Left kidney (tissue), 2 donors: ENCODE measurements around the gene ACKR2. TPM values are rescaled to one million over a fixed set of nuclear protein-coding genes. Genes with fewer than 3 reads are reported as not detected.
"Not testable (repeated sequence)": the region's sequence is repeated elsewhere in the genome, so short reads cannot be mapped to it uniquely, and the experiment has no call there.

Source experiments
- DNase-seq: peaks from one replicate; pipeline ENCODE4 v3.0.0-alpha.2; 2013
- polyA plus RNA-seq: library from polyadenylated mRNA; unstranded; fragments of 120-200 nt; gene quantifications from one replicate; pipeline ENCODE4 v1.2.1, GENCODE V29; 2013; ENCODE audit not compliant: insufficient read length

The ACKR2 gene
- polyA plus RNA-seq, 1 donor: 2.7 TPM

- DNase-seq: no peak
Observed at GRCh38 chr3:42855547-42856380, 46.5 kb downstream of the ACKR2 start.

- DNase-seq: no peak
Observed at GRCh38 chr3:42856544-42856943, 47.3 kb downstream of the ACKR2 start.

DNA sequence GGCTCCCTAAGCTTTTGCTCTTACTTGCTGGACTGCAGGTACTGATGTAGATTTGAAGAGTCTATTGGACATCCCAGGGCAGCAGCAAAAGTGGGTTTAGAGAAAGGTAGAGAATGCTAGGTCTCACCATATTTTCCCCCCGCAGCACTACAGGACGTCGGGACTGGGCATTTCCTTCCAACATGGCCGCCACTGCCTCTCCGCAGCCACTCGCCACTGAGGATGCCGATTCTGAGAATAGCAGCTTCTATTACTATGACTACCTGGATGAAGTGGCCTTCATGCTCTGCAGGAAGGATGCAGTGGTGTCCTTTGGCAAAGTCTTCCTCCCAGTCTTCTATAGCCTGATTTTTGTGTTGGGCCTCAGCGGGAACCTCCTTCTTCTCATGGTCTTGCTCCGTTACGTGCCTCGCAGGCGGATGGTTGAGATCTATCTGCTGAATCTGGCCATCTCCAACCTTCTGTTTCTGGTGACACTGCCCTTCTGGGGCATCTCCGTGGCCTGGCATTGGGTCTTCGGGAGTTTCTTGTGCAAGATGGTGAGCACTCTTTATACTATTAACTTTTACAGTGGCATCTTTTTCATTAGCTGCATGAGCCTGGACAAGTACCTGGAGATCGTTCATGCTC, 55.2 kb downstream of the ACKR2 start:
- no peak for DNase-seq

DNA sequence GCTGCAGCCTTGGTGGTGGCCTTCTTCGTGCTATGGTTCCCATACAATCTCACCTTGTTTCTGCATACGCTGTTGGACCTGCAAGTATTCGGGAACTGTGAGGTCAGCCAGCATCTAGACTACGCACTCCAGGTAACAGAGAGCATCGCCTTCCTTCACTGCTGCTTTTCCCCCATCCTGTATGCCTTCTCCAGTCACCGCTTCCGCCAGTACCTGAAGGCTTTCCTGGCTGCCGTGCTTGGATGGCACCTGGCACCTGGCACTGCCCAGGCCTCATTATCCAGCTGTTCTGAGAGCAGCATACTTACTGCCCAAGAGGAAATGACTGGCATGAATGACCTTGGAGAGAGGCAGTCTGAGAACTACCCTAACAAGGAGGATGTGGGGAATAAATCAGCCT, 56.0 kb downstream of the ACKR2 start:
- no peak for DNase-seq

GRCh38 chr3:42867138-42867537, 57.9 kb downstream of the ACKR2 start:
- DNase-seq: no peak

GRCh38 chr3:42868841-42869240, 59.6 kb downstream of the ACKR2 start:
- no peak for DNase-seq

GRCh38 chr3:42871592-42872196, 62.4 kb downstream of the ACKR2 start:
- no peak for DNase-seq

- DNase-seq: no peak
Observed at GRCh38 chr3:42872718-42873117, 63.5 kb downstream of the ACKR2 start.

DNA sequence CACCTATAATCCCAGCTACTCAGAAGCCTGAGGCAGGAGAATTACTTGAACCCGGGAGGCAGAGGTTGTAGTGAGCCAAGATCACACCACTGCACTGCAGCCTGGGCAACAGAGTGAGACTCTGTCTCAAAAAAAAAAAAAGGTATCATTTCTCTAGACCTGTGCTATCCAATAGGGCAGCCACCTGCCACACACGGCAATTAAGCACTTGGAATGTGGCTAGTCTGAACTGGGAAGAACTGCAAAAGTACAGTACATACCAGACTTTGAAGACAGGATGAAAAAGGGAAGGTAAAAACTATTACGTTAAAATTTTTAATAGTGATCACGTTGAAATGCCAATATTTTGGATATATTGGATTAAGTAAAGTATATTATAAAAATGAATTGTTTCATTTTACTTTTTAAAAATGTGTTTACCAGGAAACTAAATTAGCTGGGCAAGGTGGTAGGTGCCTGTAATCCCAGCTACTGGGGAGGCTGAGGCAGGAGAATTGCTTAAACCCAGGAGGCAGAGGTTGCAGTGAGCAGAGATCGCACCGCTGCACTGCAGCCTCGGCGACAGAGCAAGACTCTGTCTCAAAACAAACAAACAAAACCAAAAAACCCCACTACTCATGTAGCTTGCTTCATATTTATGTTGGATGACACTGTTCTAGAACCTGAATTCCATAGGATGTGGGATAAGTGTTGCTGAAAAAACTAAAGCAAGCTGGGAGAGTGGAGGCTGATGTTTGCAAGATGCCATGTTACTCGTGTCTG, 64.2 kb downstream of the ACKR2 start:
- no peak for DNase-seq

DNA sequence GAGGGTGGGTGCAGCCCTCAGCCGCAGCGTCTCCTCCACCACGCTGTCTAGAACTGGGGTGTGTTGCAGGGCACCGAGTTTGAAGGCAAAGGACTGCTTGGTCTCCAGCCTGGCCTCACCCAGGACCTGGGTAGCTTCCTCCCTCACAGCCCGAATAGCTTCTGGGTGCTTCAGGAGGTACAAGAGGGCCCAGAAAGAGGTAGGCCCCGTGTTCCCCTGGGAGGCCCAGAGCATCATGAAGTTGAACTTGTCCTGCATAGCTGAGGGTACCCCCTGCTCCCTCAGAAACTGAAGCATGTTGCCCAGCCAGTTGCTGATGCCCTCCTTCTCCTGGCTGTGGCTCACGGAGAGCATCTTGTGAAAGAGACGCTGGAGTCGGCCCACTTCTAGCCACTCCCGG, 65.5 kb downstream of the ACKR2 start:
- DNase-seq: no peak

GRCh38 chr3:42875325-42876151, 66.3 kb downstream of the ACKR2 start, which contains the start of gene CYP8B1:
CYP8B1 (minus strand) TSS chr3:42875879; CDS start chr3:42875816, 63 bp downstream.
- DNase-seq: no peak

DNA sequence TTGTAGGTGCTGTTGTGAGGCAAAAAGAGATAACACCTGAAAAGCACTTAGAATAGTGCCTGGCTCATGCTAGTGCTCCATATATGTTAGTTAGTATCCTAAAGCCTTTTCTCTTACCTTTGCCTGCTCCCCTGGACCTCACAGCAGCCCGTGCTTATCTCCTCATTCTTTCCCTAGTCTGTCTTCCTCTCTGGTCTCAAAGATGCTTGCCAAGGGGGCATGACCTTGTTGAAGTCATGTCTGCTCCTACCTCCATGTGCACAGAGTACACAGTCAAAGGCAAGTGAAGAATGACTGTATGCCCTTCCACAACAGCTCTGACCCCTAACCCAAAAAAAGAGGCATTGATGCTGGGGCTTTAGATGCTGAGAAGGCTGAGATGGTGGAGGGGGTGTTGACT, 67.2 kb downstream of the ACKR2 start:
- no peak for DNase-seq

GRCh38 chr3:42876940-42877720, 67.9 kb downstream of the ACKR2 start:
- no peak for DNase-seq

- DNase-seq: no peak
Observed at GRCh38 chr3:42877881-42878280, 68.6 kb downstream of the ACKR2 start.

GRCh38 chr3:42880183-42880582, 70.9 kb downstream of the ACKR2 start:
- no peak for DNase-seq

DNA sequence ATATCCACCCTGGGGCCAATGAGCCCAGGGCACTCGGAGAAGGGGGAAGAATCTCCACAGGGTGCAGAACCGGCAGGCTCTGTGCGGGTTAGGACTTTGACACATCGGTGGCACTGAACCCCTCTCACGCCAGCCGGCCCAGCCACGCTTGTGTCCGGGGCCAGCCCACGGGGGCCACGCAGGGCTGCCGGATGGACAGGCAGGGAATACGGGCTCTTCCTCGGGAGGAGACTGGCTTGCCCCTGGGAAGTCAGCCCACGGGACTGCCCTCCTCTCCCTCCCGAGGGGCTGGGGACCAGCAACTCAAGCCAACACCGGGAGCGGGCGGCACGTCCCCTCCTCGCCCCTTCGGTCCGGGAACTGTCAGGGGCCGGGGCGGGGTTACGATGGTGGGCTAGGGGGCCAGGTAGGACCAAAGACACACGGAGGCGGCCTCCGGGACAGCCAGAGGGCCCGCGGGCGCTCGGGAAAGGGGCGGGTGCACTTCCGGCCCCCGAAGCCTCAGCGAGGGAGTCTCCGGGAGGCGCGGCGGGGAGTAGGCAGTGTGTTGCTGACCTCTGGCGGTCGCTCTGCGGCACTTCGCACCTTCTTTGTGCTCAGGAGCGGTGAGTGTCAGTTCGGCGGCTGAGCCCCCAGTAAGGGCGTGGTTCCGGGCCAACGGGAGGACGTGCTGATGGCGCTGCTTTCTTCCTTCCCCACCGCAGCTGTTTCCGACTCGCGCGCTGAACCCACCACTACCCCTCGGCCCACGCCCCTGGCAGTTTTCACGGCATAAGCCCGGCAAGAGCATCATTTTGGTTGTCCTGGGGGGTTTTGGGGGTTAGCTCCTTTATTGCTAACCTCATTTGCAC, 71.6 kb downstream of the ACKR2 start:
- DNase-seq: peak; percentile 82

- DNase-seq: not testable (repeated sequence)
Observed at GRCh38 chr3:42883251-42883930, 74.1 kb downstream of the ACKR2 start.

GRCh38 chr3:42884324-42884723, 75.1 kb downstream of the ACKR2 start:
- no peak for DNase-seq

GRCh38 chr3:42886294-42886822, 77.1 kb downstream of the ACKR2 start:
- DNase-seq: no peak
